Epithelial cell of esophagus (primary cell): ENCODE results near the gene MLLT10.

Experiments used
- DNase-seq: peaks from one replicate; pipeline ENCODE4 v3.0.0; 2010; ENCODE audit warnings: low read depth
- H3K4me3 ChIP-seq: 2 replicates; pipeline ENCODE4 v1.5.1; 2011; ENCODE audit warnings: mild to moderate bottlenecking, low read length, control low read depth
- CTCF ChIP-seq: IDR thresholded peaks from 2 replicates; pipeline ENCODE4 v1.5.1; 2011; ENCODE audit warnings: low read depth, mild to moderate bottlenecking, low read length, control low read depth, inconsistent platforms; ENCODE audit not compliant: insufficient read depth; ENCODE audit errors: missing control alignments

Gene MLLT10

GRCh38 chr10:21512573-21513404 is 21.2 kb upstream of the MLLT10 start:
- no peak overlapping the region for H3K4me3 ChIP-seq
- no peak for TF ChIP-seq CTCF
- DNase-seq = no peak

DNA sequence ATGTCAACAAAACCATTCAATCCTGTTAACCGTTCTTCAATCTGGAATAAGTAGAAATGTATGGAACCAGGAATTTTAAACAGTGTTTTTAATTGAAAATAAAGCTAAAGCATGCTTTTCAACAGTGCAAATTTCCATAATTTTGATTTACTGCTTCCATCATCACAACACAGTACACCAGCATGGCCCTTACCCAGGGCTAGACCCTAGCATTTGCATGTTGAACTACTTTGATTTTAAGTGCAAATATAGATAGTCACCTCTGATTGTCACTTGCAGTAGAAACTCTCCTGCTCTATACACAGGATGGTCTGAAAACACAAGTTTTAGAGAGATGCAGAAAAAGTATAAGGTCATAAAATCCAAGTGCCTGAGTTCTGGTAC is 20.6 kb upstream of the MLLT10 start:
- no peak overlapping the region for H3K4me3 ChIP-seq
- no peak for DNase-seq
- TF ChIP-seq CTCF = no peak

GRCh38 chr10:21514129-21514817 is 19.8 kb upstream of the MLLT10 start:
- DNase-seq = no peak
- TF ChIP-seq CTCF = no peak
- no peak overlapping the region for H3K4me3 ChIP-seq

- DNase-seq = no peak
- no peak for TF ChIP-seq CTCF
- H3K4me3 ChIP-seq = no peak overlapping the region
These were observed 19.1 kb upstream of the MLLT10 start for GRCh38 chr10:21514818-21515351.

- TF ChIP-seq CTCF = no peak
- peak overlapping the region; percentile 51 for H3K4me3 ChIP-seq
These were observed 18.4 kb upstream of the MLLT10 start for GRCh38 chr10:21515361-21516241.

DNA sequence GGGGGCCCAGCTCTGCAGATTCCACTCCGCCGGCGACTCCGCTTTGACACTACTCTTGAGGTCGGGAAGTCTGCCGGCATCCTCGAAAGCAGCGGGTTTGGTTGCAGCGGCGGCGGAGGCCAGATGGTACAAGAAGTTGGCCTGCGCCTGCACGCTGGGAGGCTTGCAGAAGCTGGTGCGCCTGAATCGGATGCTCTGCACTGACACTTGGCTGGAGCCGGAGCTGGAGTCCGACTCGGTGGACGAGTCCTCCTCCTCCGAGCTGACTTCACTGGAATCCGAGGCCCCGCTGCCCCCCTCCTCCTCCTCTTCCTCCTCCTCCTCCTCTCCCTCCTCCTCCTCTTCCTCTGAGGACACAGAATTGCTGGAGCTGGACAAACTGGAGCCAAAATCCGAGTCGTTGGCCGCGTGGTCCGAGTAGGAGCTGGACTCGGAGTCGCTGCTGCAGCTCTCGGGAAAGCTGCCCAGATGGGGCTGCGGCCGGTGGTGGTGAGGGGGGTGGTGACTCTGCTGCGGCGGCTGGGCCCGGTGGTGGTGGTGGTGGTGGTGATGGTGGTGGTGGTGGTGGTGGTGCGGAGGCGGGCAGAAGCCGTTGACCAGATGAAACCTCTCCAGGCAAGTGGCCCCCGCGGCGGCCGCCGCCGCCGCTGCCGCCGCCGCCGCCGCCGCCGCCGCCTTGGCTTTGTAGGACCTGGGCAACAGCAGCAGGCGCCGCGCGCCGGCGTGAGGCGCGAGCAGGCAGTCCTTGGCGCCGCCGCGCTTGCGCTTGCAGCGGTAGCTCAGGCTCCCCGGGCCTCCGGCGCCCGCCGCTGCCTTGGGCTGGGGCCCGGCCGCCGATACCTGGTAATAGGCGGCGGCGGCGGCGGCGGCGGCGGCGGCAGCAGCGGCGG is 17.5 kb upstream of the MLLT10 start:
- no peak for TF ChIP-seq CTCF
- peak; percentile 80 for DNase-seq
- H3K4me3 ChIP-seq = peak overlapping the region; percentile 51

More at GRCh38 chr10:21515361-21516241, 18.4 kb upstream of the MLLT10 start:
- no peak for DNase-seq
